ENCODE results near the gene RAB2B. TPM values are rescaled to one million over a fixed set of nuclear protein-coding genes. Genes with fewer than 3 reads are reported as not detected.

Gene RAB2B
- total RNA-seq, 1 experiment from 2014 or later = 25.2 TPM

- no peak overlapping the region for H3K4me3 Mint-ChIP-seq (ENCODE audit: low read depth, unreplicated experiment)
- TF ChIP-seq CTCF (IDR thresholded peaks at IDR 0.05; ENCODE audit: unreplicated experiment) = no peak
- H3K27me3 Mint-ChIP-seq (ENCODE audit: unreplicated experiment) = peaks cover 28% of the 10 kb centered on the region
- H3K4me1 Mint-ChIP-seq (ENCODE audit: low read depth, unreplicated experiment) = no peaks in the 10 kb centered on the region
- no peak overlapping the region for H3K27ac Mint-ChIP-seq (ENCODE audit: unreplicated experiment)
- intact Hi-C loops (cut with micrococcal nuclease; ENCODE audit: unreplicated experiment) = no loop called here
- CTCF ChIA-PET = no interaction called here
- H3K36me3 Mint-ChIP-seq (ENCODE audit: insufficient read depth, unreplicated experiment) = no peaks in the 10 kb centered on the region
- no peaks in the 10 kb centered on the region for H3K9me3 Mint-ChIP-seq (ENCODE audit: low read depth, unreplicated experiment)
- no TSS peak for BruUV-seq (replicated peaks)
- DNase-seq = no peak
Measured at GRCh38 chr14:21518725-21519124, 42.0 kb upstream of the RAB2B start.

GRCh38 chr14:21514341-21514740 is 37.6 kb upstream of the RAB2B start:
- H3K27ac Mint-ChIP-seq (ENCODE audit: unreplicated experiment) = no peak overlapping the region
- peaks cover 10% of the 10 kb centered on the region for H3K4me1 Mint-ChIP-seq (ENCODE audit: low read depth, unreplicated experiment)
- H3K9me3 Mint-ChIP-seq (ENCODE audit: low read depth, unreplicated experiment) = no peaks in the 10 kb centered on the region
- H3K27me3 Mint-ChIP-seq (ENCODE audit: unreplicated experiment) = peaks cover 14% of the 10 kb centered on the region
- intact Hi-C loops (cut with micrococcal nuclease; ENCODE audit: unreplicated experiment) = loop anchor here (5.0 kb wide), 1 partner anchor 43 kb away; no protein-coding TSS in a partner anchor
- no TSS peak for BruUV-seq (replicated peaks)
- TF ChIP-seq CTCF (IDR thresholded peaks at IDR 0.05; ENCODE audit: unreplicated experiment) = no peak
- CTCF ChIA-PET = no interaction called here
- no peak for DNase-seq
- H3K4me3 Mint-ChIP-seq (ENCODE audit: low read depth, unreplicated experiment) = no peak overlapping the region
- peaks cover 31% of the 10 kb centered on the region for H3K36me3 Mint-ChIP-seq (ENCODE audit: insufficient read depth, unreplicated experiment)

- TSS peak; percentile 65 for BruUV-seq (replicated peaks)
- DNase-seq = peak; percentile 92
- Mint-ChIP-seq H3K4me1 (ENCODE audit: low read depth, unreplicated experiment) (peaks cover 21% of the 10 kb centered on the region), H3K27me3 (ENCODE audit: unreplicated experiment) (no peaks in the 10 kb centered on the region), H3K4me3 (ENCODE audit: low read depth, unreplicated experiment) (peak within 1 kb of the TSS; percentile 99), H3K27ac (ENCODE audit: unreplicated experiment) (peak within 1 kb of the TSS; percentile 96), H3K36me3 (ENCODE audit: insufficient read depth, unreplicated experiment) (peaks cover 40% of the 10 kb centered on the region), H3K9me3 (ENCODE audit: low read depth, unreplicated experiment) (no peaks in the 10 kb centered on the region)
- CTCF ChIA-PET = interaction anchor here (1.0 to 1.1 kb wide), 4 partner anchors 12 to 55 kb away, joined by 3 to 9 read pairs (median 7); partner anchors contain the start of genes CHD8, RAB2B and TOX4
- intact Hi-C loops (cut with micrococcal nuclease; ENCODE audit: unreplicated experiment) = loop anchor here (5.0 kb wide), 1 partner anchor 46 kb away; no protein-coding TSS in a partner anchor
- TF ChIP-seq CTCF (IDR thresholded peaks at IDR 0.05; ENCODE audit: unreplicated experiment) = no peak
Measured at GRCh38 chr14:21510735-21511657, 34.2 kb upstream of the RAB2B start, which contains the start of gene METTL3. Gene METTL3, minus strand, starts transcription at chr14:21511340. Its CDS starts 117 bp downstream, at chr14:21511223.

- TF ChIP-seq CTCF (IDR thresholded peaks at IDR 0.05; ENCODE audit: unreplicated experiment) = no peak
- no peak for DNase-seq
- H3K27ac Mint-ChIP-seq (ENCODE audit: unreplicated experiment) = peak overlapping the region; percentile 96
- H3K36me3 Mint-ChIP-seq (ENCODE audit: insufficient read depth, unreplicated experiment) = peaks cover 49% of the 10 kb centered on the region
- BruUV-seq (replicated peaks) = no TSS peak
- no peaks in the 10 kb centered on the region for H3K27me3 Mint-ChIP-seq (ENCODE audit: unreplicated experiment)
- intact Hi-C loops (cut with micrococcal nuclease; ENCODE audit: unreplicated experiment) = loop anchor here (5.0 kb wide), 1 partner anchor 48 kb away; no protein-coding TSS in a partner anchor
- peaks cover 21% of the 10 kb centered on the region for H3K4me1 Mint-ChIP-seq (ENCODE audit: low read depth, unreplicated experiment)
- peak overlapping the region; percentile 99 for H3K4me3 Mint-ChIP-seq (ENCODE audit: low read depth, unreplicated experiment)
- CTCF ChIA-PET = interaction anchor here (0.7 kb wide), 1 partner anchor 40 kb away, joined by 5 read pairs; no protein-coding TSS in a partner anchor
- no peaks in the 10 kb centered on the region for H3K9me3 Mint-ChIP-seq (ENCODE audit: low read depth, unreplicated experiment)
Measured at GRCh38 chr14:21509432-21510143, 32.8 kb upstream of the RAB2B start.

Data from Calu3 (cell line).